LHCN-M2 (cell line): Measurements from ENCODE around the gene TMCO6. TPM values are rescaled to one million over a fixed set of nuclear protein-coding genes. Genes with fewer than 3 reads are reported as not detected.

ENCODE experiments used
- DNase-seq: peaks from one replicate; pipeline ENCODE4 v3.0.0-alpha.2; 2012; ENCODE audit warnings: low read depth
- total RNA-seq: library from RNA; depleted of rRNA; stranded (reverse); fragments of >200 nt; gene quantifications from 2 replicates; pipeline ENCODE4 v1.2.3, GENCODE V29; 2014; rRNA removed

The TMCO6 gene
- total RNA-seq, 1 experiment from 2014 or later = 42.8 TPM

GRCh38 chr5:140672455-140673186, 33.4 kb downstream of the TMCO6 start:
- no peak for DNase-seq

GRCh38 chr5:140673187-140673976, 34.1 kb downstream of the TMCO6 start, which contains the start of gene DND1:
DND1 (minus strand) TSS chr5:140673576; CDS start chr5:140673542, 34 bp downstream.
- DNase-seq = no peak

- no peak for DNase-seq
These were observed 35.0 kb downstream of the TMCO6 start for GRCh38 chr5:140674211-140674610.

- DNase-seq = no peak
These were observed 35.4 kb downstream of the TMCO6 start for GRCh38 chr5:140674629-140675028.

GRCh38 chr5:140677947-140678346, 38.7 kb downstream of the TMCO6 start:
- no peak for DNase-seq

- DNase-seq = no peak
These were observed 39.7 kb downstream of the TMCO6 start for GRCh38 chr5:140678993-140679392.

GRCh38 chr5:140690376-140690932, 51.2 kb downstream of the TMCO6 start:
- DNase-seq = peak; percentile 13

DNA sequence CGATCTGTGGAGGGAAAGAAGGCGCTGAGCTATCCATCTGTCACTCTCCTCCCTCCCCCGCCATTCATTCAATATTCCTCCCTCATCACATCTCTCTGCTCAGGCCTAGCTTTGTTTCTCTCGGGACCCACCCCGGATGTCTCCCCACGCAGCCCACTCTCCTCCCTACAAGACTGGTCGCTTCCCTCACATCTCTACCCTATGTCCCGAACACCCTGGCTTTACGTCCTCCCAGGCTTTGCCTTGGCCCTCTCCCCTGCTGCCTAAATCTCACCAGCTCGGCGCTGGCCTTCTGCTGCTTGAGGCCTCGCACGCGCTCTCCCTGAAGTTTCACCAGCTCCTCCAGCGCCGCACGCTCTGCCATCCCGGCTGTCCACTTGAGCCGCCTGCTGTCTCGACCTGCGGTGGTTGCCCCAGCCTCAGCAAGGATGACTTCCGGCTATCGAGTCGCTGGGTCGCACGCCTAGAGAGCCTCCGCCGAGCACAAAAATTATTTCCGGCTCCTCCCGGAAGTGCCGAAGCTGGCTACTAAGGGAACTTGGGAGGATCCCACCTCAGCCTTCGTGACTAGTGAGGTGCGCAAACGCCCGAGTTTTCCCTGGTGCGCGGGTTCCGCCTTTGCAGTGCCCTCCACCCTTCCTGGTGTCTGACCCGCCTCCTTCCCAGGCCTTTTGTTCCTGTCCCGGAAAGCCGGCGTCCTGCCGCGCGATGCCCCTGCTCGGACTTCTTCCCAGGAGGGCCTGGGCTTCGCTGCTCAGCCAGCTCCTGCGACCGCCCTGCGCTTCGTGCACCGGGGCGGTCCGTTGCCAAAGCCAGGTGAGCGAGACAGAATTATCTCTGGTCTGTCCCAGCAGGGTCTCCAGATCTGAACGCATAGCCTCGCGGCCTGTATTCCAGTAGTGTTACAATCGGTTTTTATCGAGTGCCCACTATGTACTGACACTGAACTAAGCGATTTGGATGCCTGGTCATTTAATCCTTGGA, 52.0 kb downstream of the TMCO6 start, which contains the start of the genes HARS1 and HARS2:
Gene HARS1, minus strand, starts transcription at position 430 of the 984 bp plus-strand sequence. Its CDS starts 66 bp downstream, at position 364.
Gene HARS2, plus strand, starts transcription at position 515 of the 984 bp plus-strand sequence. Its CDS starts 194 bp downstream, at position 709.
- DNase-seq = peak; percentile 96

DNA sequence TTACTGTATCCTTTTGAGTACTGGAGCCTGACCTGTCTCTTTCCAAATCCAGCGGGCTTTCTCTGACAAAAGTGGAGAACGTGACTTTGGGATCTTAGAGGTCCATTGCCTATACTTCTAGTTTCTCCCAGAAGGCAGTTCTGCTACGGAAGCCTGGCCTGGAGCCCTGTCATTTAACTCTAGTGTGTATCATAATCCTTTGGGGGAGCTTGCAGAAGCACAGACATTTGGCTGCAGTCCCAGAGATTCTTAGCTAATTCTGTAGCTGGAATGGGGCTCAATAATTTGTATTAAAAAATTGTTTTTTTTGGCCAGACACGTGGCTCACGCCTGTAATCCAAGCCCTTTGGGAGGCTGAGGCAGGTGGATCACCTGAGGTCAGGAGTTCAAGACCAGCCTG, 55.0 kb downstream of the TMCO6 start:
- no peak for DNase-seq

Other genes starting within 250 kb of the TMCO6 start
- 35.7 and 37.2 TPM in 2 replicates for gene ANKHD1, start 237.6 kb upstream of the TMCO6 start, total RNA-seq
- 1.6 TPM in 1 of 2 replicates, not detected in the other for gene EIF4EBP3, start 91.8 kb upstream of the TMCO6 start, total RNA-seq
- gene SRA1, start 82.0 kb upstream of the TMCO6 start, total RNA-seq = 44.2 and 47.4 TPM in 2 replicates
- 17.2 and 19.4 TPM in 2 replicates for gene APBB3, start 74.9 kb upstream of the TMCO6 start, total RNA-seq
- gene SLC35A4, start 74.6 kb upstream of the TMCO6 start, total RNA-seq = 51.0 and 56.2 TPM in 2 replicates
- 0.96 and 1.1 TPM in 2 replicates for gene CD14, start 6.3 kb upstream of the TMCO6 start, total RNA-seq
- gene NDUFA2, start 8.2 kb downstream of the TMCO6 start, total RNA-seq = 44.0 and 48.5 TPM in 2 replicates
- gene IK, start 8.4 kb downstream of the TMCO6 start, total RNA-seq = 96.8 and 111 TPM in 2 replicates
- 27.1 and 28.9 TPM in 2 replicates for gene WDR55, start 25.5 kb downstream of the TMCO6 start, total RNA-seq
- 0.52 and 1.3 TPM in 2 replicates for gene DND1, start 34.1 kb downstream of the TMCO6 start, total RNA-seq
- gene HARS1, start 51.9 kb downstream of the TMCO6 start, total RNA-seq = 98.9 and 103 TPM in 2 replicates
- 39.2 and 41.6 TPM in 2 replicates for gene HARS2, start 52.0 kb downstream of the TMCO6 start, total RNA-seq
- 45.2 and 45.7 TPM in 2 replicates for gene ZMAT2, start 61.0 kb downstream of the TMCO6 start, total RNA-seq
- 0.06 TPM in 2 replicates for gene PCDHA1, start 146.7 kb downstream of the TMCO6 start, total RNA-seq
- gene PCDHA2, start 155.4 kb downstream of the TMCO6 start, total RNA-seq = not detected in 2 replicates
- under 0.01 and 0.06 TPM in 2 replicates for gene PCDHA3, start 161.6 kb downstream of the TMCO6 start, total RNA-seq
- 0.26 and 0.40 TPM in 2 replicates for gene PCDHA4, start 167.6 kb downstream of the TMCO6 start, total RNA-seq
- not detected in 2 replicates for gene PCDHA5, start 182.2 kb downstream of the TMCO6 start, total RNA-seq
- not detected in 2 replicates for gene PCDHA6, start 188.5 kb downstream of the TMCO6 start, total RNA-seq
- gene PCDHA7, start 194.8 kb downstream of the TMCO6 start, total RNA-seq = 0.11 and 0.19 TPM in 2 replicates
- not detected in 2 replicates for gene PCDHA8, start 201.7 kb downstream of the TMCO6 start, total RNA-seq
- gene PCDHA9, start 208.9 kb downstream of the TMCO6 start, total RNA-seq = 0.06 TPM in 1 of 2 replicates, not detected in the other
- not detected in 2 replicates for gene PCDHA10, start 216.4 kb downstream of the TMCO6 start, total RNA-seq
- gene PCDHA11, start 229.5 kb downstream of the TMCO6 start, total RNA-seq = 0.11 TPM in 1 of 2 replicates, not detected in the other
- gene PCDHA12, start 235.9 kb downstream of the TMCO6 start, total RNA-seq = not detected in 2 replicates
- not detected in 2 replicates for gene PCDHA13, start 242.7 kb downstream of the TMCO6 start, total RNA-seq